ENCODE data around the gene ANKRD7.

DNA sequence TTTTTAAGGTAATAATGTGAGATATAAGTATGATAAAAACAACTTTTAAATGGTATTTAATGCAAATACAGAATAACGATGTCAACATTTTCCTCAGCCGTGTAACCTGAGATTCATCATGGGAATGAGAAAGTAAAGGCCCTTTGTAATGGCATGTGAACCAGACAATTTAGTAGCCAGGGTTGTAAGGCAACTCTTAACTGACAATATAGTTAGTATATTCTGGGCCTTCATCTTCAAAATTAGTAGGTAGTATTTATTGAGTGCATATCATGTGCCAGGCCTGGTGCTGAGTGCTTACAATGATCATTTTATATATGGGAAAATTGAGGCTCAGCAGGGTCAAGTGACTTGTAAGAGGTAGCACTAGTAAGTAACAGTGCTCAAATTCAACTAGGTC is 29.9 kb upstream of the ANKRD7 start:
- TF ChIP-seq POLR2AphosphoS5 (IDR thresholded peaks at IDR 0.05; ENCODE audit: low read depth, low read length), result 0 out of 2 replicates have a peak, but pooled peaks have one; percentile 8
- TF ChIP-seq, protein P1, sequence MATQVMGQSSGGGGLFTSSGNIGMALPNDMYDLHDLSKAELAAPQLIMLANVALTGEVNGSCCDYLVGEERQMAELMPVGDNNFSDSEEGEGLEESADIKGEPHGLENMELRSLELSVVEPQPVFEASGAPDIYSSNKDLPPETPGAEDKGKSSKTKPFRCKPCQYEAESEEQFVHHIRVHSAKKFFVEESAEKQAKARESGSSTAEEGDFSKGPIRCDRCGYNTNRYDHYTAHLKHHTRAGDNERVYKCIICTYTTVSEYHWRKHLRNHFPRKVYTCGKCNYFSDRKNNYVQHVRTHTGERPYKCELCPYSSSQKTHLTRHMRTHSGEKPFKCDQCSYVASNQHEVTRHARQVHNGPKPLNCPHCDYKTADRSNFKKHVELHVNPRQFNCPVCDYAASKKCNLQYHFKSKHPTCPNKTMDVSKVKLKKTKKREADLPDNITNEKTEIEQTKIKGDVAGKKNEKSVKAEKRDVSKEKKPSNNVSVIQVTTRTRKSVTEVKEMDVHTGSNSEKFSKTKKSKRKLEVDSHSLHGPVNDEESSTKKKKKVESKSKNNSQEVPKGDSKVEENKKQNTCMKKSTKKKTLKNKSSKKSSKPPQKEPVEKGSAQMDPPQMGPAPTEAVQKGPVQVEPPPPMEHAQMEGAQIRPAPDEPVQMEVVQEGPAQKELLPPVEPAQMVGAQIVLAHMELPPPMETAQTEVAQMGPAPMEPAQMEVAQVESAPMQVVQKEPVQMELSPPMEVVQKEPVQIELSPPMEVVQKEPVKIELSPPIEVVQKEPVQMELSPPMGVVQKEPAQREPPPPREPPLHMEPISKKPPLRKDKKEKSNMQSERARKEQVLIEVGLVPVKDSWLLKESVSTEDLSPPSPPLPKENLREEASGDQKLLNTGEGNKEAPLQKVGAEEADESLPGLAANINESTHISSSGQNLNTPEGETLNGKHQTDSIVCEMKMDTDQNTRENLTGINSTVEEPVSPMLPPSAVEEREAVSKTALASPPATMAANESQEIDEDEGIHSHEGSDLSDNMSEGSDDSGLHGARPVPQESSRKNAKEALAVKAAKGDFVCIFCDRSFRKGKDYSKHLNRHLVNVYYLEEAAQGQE (IDR thresholded peaks at IDR 0.05; ENCODE audit: insufficient read depth in 1 of 2, low read depth in 2 of 2, low read length in 2 of 2), result no peak

Data from PFSK-1 (cell line).